Testis (tissue), 2 donors: Measurements from ENCODE around the gene LRRC4C.

Experiments
- POLR2A ChIP-seq: fragments of 450-650 bp; IDR thresholded peaks from one replicate; pipeline ENCODE4 v1.6.1; 2017; ENCODE audit warnings: antibody characterized with exemption, mild to moderate bottlenecking, moderate library complexity
- TF ChIP-seq, protein P1 (sequence below), 3 experiments: fragments of 450-650 bp in 2 of 3; fragments of 200-600 bp in 1 of 3; sonication (generic) in 1 of 3; IDR thresholded peaks; one replicate each; pipeline ENCODE4 v1.5.1; 2016 to 2019; ENCODE audit warnings: antibody characterized with exemption in 3 of 3, mild to moderate bottlenecking in 2 of 3, moderate library complexity in 1 of 3

DNA sequence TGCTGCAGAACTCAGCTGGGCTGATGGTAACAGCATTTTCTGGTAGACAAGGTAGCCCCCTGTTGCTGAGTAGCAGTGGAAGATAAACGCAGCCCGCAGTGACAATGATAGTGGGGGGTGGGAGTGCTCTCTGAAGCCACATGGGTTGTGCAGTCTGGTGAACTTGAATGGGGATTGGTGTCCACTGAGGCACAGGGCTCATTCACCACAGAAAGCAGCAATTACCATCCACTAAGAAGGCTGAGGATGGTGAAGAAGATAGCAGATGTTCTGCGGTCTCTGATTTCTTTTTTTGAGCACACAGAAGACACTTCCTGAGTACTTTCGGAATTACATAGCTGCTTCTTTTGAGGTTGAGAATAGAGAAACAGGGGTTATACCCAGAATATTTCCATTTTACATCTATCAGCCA, 150.3 kb downstream of the LRRC4C start:
- TF ChIP-seq, protein P1, sequence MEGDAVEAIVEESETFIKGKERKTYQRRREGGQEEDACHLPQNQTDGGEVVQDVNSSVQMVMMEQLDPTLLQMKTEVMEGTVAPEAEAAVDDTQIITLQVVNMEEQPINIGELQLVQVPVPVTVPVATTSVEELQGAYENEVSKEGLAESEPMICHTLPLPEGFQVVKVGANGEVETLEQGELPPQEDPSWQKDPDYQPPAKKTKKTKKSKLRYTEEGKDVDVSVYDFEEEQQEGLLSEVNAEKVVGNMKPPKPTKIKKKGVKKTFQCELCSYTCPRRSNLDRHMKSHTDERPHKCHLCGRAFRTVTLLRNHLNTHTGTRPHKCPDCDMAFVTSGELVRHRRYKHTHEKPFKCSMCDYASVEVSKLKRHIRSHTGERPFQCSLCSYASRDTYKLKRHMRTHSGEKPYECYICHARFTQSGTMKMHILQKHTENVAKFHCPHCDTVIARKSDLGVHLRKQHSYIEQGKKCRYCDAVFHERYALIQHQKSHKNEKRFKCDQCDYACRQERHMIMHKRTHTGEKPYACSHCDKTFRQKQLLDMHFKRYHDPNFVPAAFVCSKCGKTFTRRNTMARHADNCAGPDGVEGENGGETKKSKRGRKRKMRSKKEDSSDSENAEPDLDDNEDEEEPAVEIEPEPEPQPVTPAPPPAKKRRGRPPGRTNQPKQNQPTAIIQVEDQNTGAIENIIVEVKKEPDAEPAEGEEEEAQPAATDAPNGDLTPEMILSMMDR (IDR thresholded peaks at IDR 0.05) = no peak
- TF ChIP-seq POLR2A = no peak
